ENCODE data around the gene PPP6R3. TPM values are rescaled to one million over a fixed set of nuclear protein-coding genes. Genes with fewer than 3 reads are reported as not detected.

Gene PPP6R3
- total and polyA plus RNA-seq, 2 of the 13 experiments (the other 11 are each of a cell fraction or from before 2014, with no cell fraction given): 41.2 to 83.4 TPM

DNA sequence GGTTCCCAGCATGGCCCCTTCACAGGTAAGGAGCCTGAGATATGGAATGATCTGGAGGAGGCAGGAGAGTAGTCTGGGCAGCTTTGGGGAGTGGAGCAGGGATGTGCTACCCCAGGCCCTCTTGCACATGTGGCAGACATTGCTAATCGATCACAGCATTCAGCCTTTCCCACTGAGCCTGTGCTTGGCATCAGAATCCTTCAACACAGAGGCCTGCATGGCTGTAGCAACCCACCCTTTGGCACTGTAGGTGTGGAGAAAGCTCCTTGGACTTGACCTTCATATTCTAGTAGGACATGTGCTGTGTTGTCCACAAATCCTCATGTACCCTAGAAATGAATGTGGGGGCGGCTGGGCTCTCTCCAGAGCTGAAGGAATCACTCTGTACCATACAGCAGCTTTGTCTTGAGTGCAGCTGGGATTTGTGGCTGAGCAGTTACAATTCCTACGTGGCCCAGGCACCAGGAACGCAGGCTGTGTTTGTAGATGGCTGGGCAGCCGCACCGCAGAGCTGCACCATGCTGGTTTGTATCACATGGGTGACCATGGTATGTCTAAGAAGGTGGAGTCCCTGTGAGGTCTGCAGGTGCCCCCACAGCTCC lies 21.8 kb upstream of the PPP6R3 start (continued):
- TF ChIP-seq ZBTB40 (IDR thresholded peaks at IDR 0.05) (no peak), ZBTB40 (CRISPR knock-in tag; IDR thresholded peaks at IDR 0.05) (no peak), ZNF564 (CRISPR knock-in tag; IDR thresholded peaks at IDR 0.05) (no peak), ZNF124 (CRISPR knock-in tag; IDR thresholded peaks at IDR 0.05) (no peak), MXD1 (CRISPR knock-in tag; IDR thresholded peaks at IDR 0.05) (no peak), ZNF496 (CRISPR knock-in tag; IDR thresholded peaks at IDR 0.05; ENCODE audit: insufficient replicate concordance) (no peak)
- TF ChIP-seq, protein P1, sequence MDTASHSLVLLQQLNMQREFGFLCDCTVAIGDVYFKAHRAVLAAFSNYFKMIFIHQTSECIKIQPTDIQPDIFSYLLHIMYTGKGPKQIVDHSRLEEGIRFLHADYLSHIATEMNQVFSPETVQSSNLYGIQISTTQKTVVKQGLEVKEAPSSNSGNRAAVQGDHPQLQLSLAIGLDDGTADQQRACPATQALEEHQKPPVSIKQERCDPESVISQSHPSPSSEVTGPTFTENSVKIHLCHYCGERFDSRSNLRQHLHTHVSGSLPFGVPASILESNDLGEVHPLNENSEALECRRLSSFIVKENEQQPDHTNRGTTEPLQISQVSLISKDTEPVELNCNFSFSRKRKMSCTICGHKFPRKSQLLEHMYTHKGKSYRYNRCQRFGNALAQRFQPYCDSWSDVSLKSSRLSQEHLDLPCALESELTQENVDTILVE (CRISPR knock-in tag; IDR thresholded peaks at IDR 0.05): no peak
